ENCODE measurements around the gene SMIM24.
A peak's percentile ranks its signal among the peaks of the same experiment; 100 is the strongest.

Gene SMIM24

GRCh38 chr19:3469638-3470499, 10.5 kb downstream of the SMIM24 start:
- TF ChIP-seq CTCF (IDR thresholded peaks at IDR 0.05; ENCODE audit: low read depth, low read length, missing control alignments): peak; percentile 40
- DNase-seq: no peak
- no peak overlapping the region for H3K4me3 ChIP-seq (ENCODE audit: low read depth, low read length)
- H3K27ac ChIP-seq: no peak overlapping the region
- H3K36me3 ChIP-seq (replicated peaks): peaks cover 2% of the 10 kb centered on the region
- H3K27me3 ChIP-seq (replicated peaks): no peaks in the 10 kb centered on the region
- in situ Hi-C loops (cut with HindIII; ENCODE audit: low pct_ligation_motif_present, low sequenced_read_pairs): loop anchor here (10.0 kb wide), 1 partner anchor 145 kb away; no protein-coding TSS in a partner anchor

GRCh38 chr19:3468211-3468610, 12.1 kb downstream of the SMIM24 start:
- in situ Hi-C loops (cut with HindIII; ENCODE audit: low pct_ligation_motif_present, low sequenced_read_pairs): loop anchor here (10.0 kb wide), 1 partner anchor 143 kb away; no protein-coding TSS in a partner anchor
- H3K27ac ChIP-seq: no peak overlapping the region
- no peak for TF ChIP-seq CTCF (IDR thresholded peaks at IDR 0.05; ENCODE audit: low read depth, low read length, missing control alignments)
- H3K27me3 ChIP-seq (replicated peaks): no peaks in the 10 kb centered on the region
- H3K4me3 ChIP-seq (ENCODE audit: low read depth, low read length): no peak overlapping the region
- peaks cover 5% of the 10 kb centered on the region for H3K36me3 ChIP-seq (replicated peaks)
- no peak for DNase-seq

GRCh38 chr19:3467437-3468198, 12.7 kb downstream of the SMIM24 start:
- Histone ChIP-seq H3K4me3 (ENCODE audit: low read depth, low read length) (no peak overlapping the region), H3K36me3 (replicated peaks) (peaks cover 11% of the 10 kb centered on the region), H3K27ac (no peak overlapping the region), H3K27me3 (replicated peaks) (no peaks in the 10 kb centered on the region)
- TF ChIP-seq CTCF (IDR thresholded peaks at IDR 0.05; ENCODE audit: low read depth, low read length, missing control alignments): no peak
- in situ Hi-C loops (cut with HindIII; ENCODE audit: low pct_ligation_motif_present, low sequenced_read_pairs): loop anchor here (10.0 kb wide), 1 partner anchor 143 kb away; no protein-coding TSS in a partner anchor
- DNase-seq: no peak

- H3K27me3 ChIP-seq (replicated peaks): no peaks in the 10 kb centered on the region
- no peak overlapping the region for H3K27ac ChIP-seq
- H3K4me3 ChIP-seq (ENCODE audit: low read depth, low read length): no peak overlapping the region
- no peak for TF ChIP-seq CTCF (IDR thresholded peaks at IDR 0.05; ENCODE audit: low read depth, low read length, missing control alignments)
- in situ Hi-C loops (cut with HindIII; ENCODE audit: low pct_ligation_motif_present, low sequenced_read_pairs): loop anchor here (10.0 kb wide), 1 partner anchor 142 kb away; no protein-coding TSS in a partner anchor
- peaks cover 14% of the 10 kb centered on the region for H3K36me3 ChIP-seq (replicated peaks)
- DNase-seq: no peak
Measured at GRCh38 chr19:3466635-3467034, 13.7 kb downstream of the SMIM24 start.

GRCh38 chr19:3465552-3465951, 14.8 kb downstream of the SMIM24 start:
- Histone ChIP-seq H3K27me3 (replicated peaks) (no peaks in the 10 kb centered on the region), H3K36me3 (replicated peaks) (peaks cover 20% of the 10 kb centered on the region), H3K27ac (no peak overlapping the region), H3K4me3 (ENCODE audit: low read depth, low read length) (no peak overlapping the region)
- in situ Hi-C loops (cut with HindIII; ENCODE audit: low pct_ligation_motif_present, low sequenced_read_pairs): loop anchor here (10.0 kb wide), 1 partner anchor 141 kb away; no protein-coding TSS in a partner anchor
- DNase-seq: no peak
- peak; percentile 21 for TF ChIP-seq CTCF (IDR thresholded peaks at IDR 0.05; ENCODE audit: low read depth, low read length, missing control alignments)

All from brain microvascular endothelial cell (primary cell).